ENCODE data around the gene ZFYVE9. TPM values are rescaled to one million over a fixed set of nuclear protein-coding genes. Genes with fewer than 3 reads are reported as not detected.

Gene ZFYVE9
- total RNA-seq, 1 experiment from 2014 or later: 18.0 TPM

DNA sequence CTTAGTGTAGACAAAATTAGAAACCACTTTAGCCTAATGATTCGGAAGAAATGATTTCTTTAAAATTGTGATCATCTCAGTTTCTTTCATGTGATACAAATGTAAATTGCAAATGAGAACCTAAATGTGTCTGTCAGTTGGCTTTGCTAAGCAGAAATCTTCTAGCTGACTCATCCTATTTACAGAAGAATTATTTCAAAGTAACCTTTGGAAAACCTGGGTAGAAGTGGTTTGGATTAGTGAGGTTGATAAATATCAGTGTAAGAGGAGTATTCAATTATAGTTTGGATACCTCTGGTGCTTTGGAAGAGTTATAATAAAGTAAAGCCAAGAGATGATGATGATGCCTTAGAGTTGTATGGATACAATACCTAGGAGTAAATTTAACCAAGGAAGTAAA lies 186.7 kb downstream of the ZFYVE9 start:
- BruUV-seq (replicated peaks): no TSS peak
- Histone ChIP-seq H3K9me3 (ENCODE audit: control insufficient read depth, insufficient read depth, low read depth, low read length) (no peaks in the 10 kb centered on the region), H3K4me3 (ENCODE audit: low read depth in 2 of 2, low read length in 2 of 2) (no peak overlapping the region), H3K27me3 (ENCODE audit: control insufficient read depth, insufficient read depth, low read length) (no peaks in the 10 kb centered on the region), H3K36me3 (ENCODE audit: control insufficient read depth, insufficient read depth, low read length) (no peaks in the 10 kb centered on the region), H3K4me1 (ENCODE audit: control insufficient read depth, insufficient read depth, low read length) (no peaks in the 10 kb centered on the region), H3K27ac (ENCODE audit: low read length) (no peak overlapping the region)
- ChIA-PET CTCF (no interaction called here), POLR2A (no interaction called here)
- TF ChIP-seq TCF7L2 (IDR thresholded peaks at IDR 0.05; ENCODE audit: low read depth, low read length) (no peak), SIN3A (IDR thresholded peaks at IDR 0.05; ENCODE audit: borderline replicate concordance, insufficient read depth, low read depth, low read length) (no peak), POLR2AphosphoS5 (IDR thresholded peaks at IDR 0.05; ENCODE audit: low read depth, low read length) (no peak)
- no peak for ATAC-seq
- in situ Hi-C loops (cut with HindIII; ENCODE audit: low pct_unique_long_range_greater_than_20kb, low sequenced_read_pairs): no loop called here
- intact Hi-C loops (cut with micrococcal nuclease; ENCODE audit: unreplicated experiment): no loop called here
- DNase-seq (ENCODE audit: low read depth, low spot score): no peak

DNA sequence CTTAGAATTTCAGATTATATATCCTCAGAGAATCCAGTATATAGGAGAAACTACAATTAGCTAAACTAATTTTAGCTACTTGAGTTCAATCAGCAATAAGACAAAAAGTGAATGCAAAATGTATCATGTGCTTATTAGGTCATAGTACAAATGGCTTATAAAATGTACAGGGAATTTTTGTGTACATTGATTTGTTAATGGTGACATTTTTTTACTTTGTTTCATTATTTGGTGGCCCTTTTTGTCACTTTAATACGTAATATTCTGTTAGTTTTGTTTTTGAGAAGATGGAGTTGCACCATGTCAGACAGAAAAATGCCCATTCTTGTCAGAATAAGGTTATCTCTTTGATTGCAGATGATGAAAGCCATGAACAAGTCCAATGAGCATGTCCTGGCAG lies 190.5 kb downstream of the ZFYVE9 start:
- intact Hi-C loops (cut with micrococcal nuclease; ENCODE audit: unreplicated experiment) (no loop called here), in situ Hi-C loops (cut with HindIII; ENCODE audit: low pct_unique_long_range_greater_than_20kb, low sequenced_read_pairs) (no loop called here)
- H3K27ac ChIP-seq (ENCODE audit: low read length): no peak overlapping the region
- DNase-seq (ENCODE audit: low read depth, low spot score): no peak
- no peak overlapping the region for H3K4me3 ChIP-seq (ENCODE audit: low read depth in 2 of 2, low read length in 2 of 2)
- CTCF ChIA-PET: no interaction called here
- ATAC-seq: no peak
- no peaks in the 10 kb centered on the region for H3K27me3 ChIP-seq (ENCODE audit: control insufficient read depth, insufficient read depth, low read length)
- H3K4me1 ChIP-seq (ENCODE audit: control insufficient read depth, insufficient read depth, low read length): no peaks in the 10 kb centered on the region
- POLR2A ChIA-PET: no interaction called here
- no peaks in the 10 kb centered on the region for H3K9me3 ChIP-seq (ENCODE audit: control insufficient read depth, insufficient read depth, low read depth, low read length)
- no peaks in the 10 kb centered on the region for H3K36me3 ChIP-seq (ENCODE audit: control insufficient read depth, insufficient read depth, low read length)
- BruUV-seq (replicated peaks): no TSS peak
- TF ChIP-seq POLR2AphosphoS5 (IDR thresholded peaks at IDR 0.05; ENCODE audit: low read depth, low read length) (no peak), TCF7L2 (IDR thresholded peaks at IDR 0.05; ENCODE audit: low read depth, low read length) (no peak), SIN3A (IDR thresholded peaks at IDR 0.05; ENCODE audit: borderline replicate concordance, insufficient read depth, low read depth, low read length) (no peak)
- TF ChIP-seq, protein P1, sequence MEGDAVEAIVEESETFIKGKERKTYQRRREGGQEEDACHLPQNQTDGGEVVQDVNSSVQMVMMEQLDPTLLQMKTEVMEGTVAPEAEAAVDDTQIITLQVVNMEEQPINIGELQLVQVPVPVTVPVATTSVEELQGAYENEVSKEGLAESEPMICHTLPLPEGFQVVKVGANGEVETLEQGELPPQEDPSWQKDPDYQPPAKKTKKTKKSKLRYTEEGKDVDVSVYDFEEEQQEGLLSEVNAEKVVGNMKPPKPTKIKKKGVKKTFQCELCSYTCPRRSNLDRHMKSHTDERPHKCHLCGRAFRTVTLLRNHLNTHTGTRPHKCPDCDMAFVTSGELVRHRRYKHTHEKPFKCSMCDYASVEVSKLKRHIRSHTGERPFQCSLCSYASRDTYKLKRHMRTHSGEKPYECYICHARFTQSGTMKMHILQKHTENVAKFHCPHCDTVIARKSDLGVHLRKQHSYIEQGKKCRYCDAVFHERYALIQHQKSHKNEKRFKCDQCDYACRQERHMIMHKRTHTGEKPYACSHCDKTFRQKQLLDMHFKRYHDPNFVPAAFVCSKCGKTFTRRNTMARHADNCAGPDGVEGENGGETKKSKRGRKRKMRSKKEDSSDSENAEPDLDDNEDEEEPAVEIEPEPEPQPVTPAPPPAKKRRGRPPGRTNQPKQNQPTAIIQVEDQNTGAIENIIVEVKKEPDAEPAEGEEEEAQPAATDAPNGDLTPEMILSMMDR (IDR thresholded peaks at IDR 0.05): no peak
- TF ChIP-seq, protein P2, sequence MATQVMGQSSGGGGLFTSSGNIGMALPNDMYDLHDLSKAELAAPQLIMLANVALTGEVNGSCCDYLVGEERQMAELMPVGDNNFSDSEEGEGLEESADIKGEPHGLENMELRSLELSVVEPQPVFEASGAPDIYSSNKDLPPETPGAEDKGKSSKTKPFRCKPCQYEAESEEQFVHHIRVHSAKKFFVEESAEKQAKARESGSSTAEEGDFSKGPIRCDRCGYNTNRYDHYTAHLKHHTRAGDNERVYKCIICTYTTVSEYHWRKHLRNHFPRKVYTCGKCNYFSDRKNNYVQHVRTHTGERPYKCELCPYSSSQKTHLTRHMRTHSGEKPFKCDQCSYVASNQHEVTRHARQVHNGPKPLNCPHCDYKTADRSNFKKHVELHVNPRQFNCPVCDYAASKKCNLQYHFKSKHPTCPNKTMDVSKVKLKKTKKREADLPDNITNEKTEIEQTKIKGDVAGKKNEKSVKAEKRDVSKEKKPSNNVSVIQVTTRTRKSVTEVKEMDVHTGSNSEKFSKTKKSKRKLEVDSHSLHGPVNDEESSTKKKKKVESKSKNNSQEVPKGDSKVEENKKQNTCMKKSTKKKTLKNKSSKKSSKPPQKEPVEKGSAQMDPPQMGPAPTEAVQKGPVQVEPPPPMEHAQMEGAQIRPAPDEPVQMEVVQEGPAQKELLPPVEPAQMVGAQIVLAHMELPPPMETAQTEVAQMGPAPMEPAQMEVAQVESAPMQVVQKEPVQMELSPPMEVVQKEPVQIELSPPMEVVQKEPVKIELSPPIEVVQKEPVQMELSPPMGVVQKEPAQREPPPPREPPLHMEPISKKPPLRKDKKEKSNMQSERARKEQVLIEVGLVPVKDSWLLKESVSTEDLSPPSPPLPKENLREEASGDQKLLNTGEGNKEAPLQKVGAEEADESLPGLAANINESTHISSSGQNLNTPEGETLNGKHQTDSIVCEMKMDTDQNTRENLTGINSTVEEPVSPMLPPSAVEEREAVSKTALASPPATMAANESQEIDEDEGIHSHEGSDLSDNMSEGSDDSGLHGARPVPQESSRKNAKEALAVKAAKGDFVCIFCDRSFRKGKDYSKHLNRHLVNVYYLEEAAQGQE (IDR thresholded peaks at IDR 0.05; ENCODE audit: insufficient read depth in 1 of 2, low read depth in 2 of 2, low read length in 1 of 2): no peak

DNA sequence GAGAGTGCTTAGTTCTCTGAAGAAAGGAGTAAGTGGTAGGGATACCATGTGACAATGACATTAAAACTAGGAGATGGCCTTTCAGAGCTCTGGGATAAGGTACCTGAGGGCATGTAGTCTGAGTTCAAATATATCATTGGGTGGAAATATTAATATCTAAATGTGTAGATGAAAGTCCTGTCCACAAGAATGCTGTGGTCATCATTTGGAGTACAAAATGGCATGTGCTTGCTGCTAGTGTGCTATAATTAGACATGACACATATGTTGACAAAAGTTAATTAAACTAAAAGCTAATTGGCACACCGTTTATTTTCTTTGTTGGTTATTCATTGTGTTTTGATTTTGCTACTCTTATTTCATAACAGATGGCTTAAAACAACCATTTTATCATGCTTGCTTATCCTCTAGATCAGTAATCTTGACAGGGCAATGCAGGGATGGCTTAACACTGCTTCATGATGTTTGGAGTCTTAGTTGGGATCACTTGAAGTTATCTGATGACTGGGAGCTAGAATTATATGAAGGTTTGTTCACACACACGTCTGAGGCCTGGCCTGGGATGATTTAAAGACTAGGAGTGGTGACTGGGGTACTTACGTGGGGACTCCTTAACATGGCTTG lies 193.1 kb downstream of the ZFYVE9 start:
- intact Hi-C loops (cut with micrococcal nuclease; ENCODE audit: unreplicated experiment): no loop called here
- TF ChIP-seq TCF7L2 (IDR thresholded peaks at IDR 0.05; ENCODE audit: low read depth, low read length): no peak
- no peak for TF ChIP-seq POLR2AphosphoS5 (IDR thresholded peaks at IDR 0.05; ENCODE audit: low read depth, low read length)
- TF ChIP-seq, protein P2 (IDR thresholded peaks at IDR 0.05; ENCODE audit: insufficient read depth in 1 of 2, low read depth in 2 of 2, low read length in 1 of 2): no peak
- TF ChIP-seq SIN3A (IDR thresholded peaks at IDR 0.05; ENCODE audit: borderline replicate concordance, insufficient read depth, low read depth, low read length): no peak
- TF ChIP-seq, protein P1 (IDR thresholded peaks at IDR 0.05): no peak
- CTCF ChIA-PET: no interaction called here
- Histone ChIP-seq H3K36me3 (ENCODE audit: control insufficient read depth, insufficient read depth, low read length) (no peaks in the 10 kb centered on the region), H3K4me1 (ENCODE audit: control insufficient read depth, insufficient read depth, low read length) (no peaks in the 10 kb centered on the region), H3K4me3 (ENCODE audit: low read depth in 2 of 2, low read length in 2 of 2) (no peak overlapping the region), H3K9me3 (ENCODE audit: control insufficient read depth, insufficient read depth, low read depth, low read length) (no peaks in the 10 kb centered on the region), H3K27me3 (ENCODE audit: control insufficient read depth, insufficient read depth, low read length) (no peaks in the 10 kb centered on the region), H3K27ac (ENCODE audit: low read length) (no peak overlapping the region)
- POLR2A ChIA-PET: no interaction called here
- in situ Hi-C loops (cut with HindIII; ENCODE audit: low pct_unique_long_range_greater_than_20kb, low sequenced_read_pairs): no loop called here
- no peak for DNase-seq (ENCODE audit: low read depth, low spot score)
- no peak for ATAC-seq
- no TSS peak for BruUV-seq (replicated peaks)
